GM12878 (cell line): ENCODE measurements around the gene WNT3A.

Experiments used
- EP300 ChIP-seq, 2 experiments: fragments of 150-350 bp in 1 of 2; IDR thresholded peaks; 2 replicates each; pipeline ENCODE4 v1.6.1; 2011 to 2012; ENCODE audit warnings: low read depth in 2 of 2, low read length in 2 of 2, borderline replicate concordance in 1 of 2, improper control_type of control experiment in 1 of 2, inconsistent platforms in 1 of 2; ENCODE audit not compliant: control insufficient read depth in 1 of 2
- RAD51 ChIP-seq: fragments of 450-650 bp; IDR thresholded peaks from 2 replicates; pipeline ENCODE4 v1.6.1; 2016; ENCODE audit warnings: moderate library complexity, mild to moderate bottlenecking, inconsistent platforms
- TF ChIP-seq, protein P1 (sequence below), 3 experiments: IDR thresholded peaks in 2 of 3; conservative IDR thresholded peaks in 1 of 3; 2 replicates each; pipeline ENCODE4 v1.5.1; 2011; ENCODE audit warnings: low read depth in 3 of 3, low read length in 3 of 3, mild to moderate bottlenecking in 3 of 3, control low read depth in 2 of 3, moderate library complexity in 2 of 3, inconsistent platforms in 1 of 3, mixed read lengths in 1 of 3; ENCODE audit not compliant: control insufficient read depth in 2 of 3, insufficient read depth in 1 of 3; ENCODE audit errors: extremely low read depth in 1 of 3
- TF ChIP-seq, protein P2 (sequence below): IDR thresholded peaks from 2 replicates; pipeline ENCODE4 v1.6.1; 2012; ENCODE audit warnings: mild to moderate bottlenecking, low read depth, low read length

DNA sequence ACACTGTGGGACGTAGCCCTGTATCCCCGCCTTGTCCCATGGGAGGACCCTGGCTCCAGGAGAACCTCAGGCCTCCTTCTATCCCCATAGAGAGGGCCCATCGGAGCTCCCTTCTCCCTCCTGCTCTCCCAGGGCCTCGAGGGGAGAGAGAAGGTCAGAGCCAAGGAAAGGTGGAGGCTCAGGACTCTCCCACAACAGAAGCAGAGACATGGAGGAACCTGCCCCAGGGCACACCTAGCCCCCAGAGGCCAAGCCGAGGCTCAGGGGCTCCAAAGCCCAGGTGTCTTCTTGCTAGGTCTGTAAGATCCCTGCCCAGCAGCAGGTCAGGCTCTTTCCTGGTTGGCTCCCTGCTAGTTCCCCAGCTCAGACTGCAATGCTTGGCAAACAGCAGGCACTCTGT is 41.3 kb downstream of the WNT3A start:
- no peak for TF ChIP-seq EP300 (IDR thresholded peaks at IDR 0.05; ENCODE audit: borderline replicate concordance in 1 of 2, control insufficient read depth in 1 of 2, low read depth in 2 of 2, low read length in 2 of 2)
- TF ChIP-seq, protein P1, sequence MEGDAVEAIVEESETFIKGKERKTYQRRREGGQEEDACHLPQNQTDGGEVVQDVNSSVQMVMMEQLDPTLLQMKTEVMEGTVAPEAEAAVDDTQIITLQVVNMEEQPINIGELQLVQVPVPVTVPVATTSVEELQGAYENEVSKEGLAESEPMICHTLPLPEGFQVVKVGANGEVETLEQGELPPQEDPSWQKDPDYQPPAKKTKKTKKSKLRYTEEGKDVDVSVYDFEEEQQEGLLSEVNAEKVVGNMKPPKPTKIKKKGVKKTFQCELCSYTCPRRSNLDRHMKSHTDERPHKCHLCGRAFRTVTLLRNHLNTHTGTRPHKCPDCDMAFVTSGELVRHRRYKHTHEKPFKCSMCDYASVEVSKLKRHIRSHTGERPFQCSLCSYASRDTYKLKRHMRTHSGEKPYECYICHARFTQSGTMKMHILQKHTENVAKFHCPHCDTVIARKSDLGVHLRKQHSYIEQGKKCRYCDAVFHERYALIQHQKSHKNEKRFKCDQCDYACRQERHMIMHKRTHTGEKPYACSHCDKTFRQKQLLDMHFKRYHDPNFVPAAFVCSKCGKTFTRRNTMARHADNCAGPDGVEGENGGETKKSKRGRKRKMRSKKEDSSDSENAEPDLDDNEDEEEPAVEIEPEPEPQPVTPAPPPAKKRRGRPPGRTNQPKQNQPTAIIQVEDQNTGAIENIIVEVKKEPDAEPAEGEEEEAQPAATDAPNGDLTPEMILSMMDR (IDR thresholded peaks at IDR 0.05 in 2 of 3, conservative IDR thresholded peaks at IDR 0.05 in 1 of 3; ENCODE audit: control insufficient read depth in 2 of 3, extremely low read depth in 1 of 3, insufficient read depth in 1 of 3, low read depth in 3 of 3, low read length in 3 of 3) = no peak
- no peak for TF ChIP-seq RAD51
- TF ChIP-seq, protein P2, sequence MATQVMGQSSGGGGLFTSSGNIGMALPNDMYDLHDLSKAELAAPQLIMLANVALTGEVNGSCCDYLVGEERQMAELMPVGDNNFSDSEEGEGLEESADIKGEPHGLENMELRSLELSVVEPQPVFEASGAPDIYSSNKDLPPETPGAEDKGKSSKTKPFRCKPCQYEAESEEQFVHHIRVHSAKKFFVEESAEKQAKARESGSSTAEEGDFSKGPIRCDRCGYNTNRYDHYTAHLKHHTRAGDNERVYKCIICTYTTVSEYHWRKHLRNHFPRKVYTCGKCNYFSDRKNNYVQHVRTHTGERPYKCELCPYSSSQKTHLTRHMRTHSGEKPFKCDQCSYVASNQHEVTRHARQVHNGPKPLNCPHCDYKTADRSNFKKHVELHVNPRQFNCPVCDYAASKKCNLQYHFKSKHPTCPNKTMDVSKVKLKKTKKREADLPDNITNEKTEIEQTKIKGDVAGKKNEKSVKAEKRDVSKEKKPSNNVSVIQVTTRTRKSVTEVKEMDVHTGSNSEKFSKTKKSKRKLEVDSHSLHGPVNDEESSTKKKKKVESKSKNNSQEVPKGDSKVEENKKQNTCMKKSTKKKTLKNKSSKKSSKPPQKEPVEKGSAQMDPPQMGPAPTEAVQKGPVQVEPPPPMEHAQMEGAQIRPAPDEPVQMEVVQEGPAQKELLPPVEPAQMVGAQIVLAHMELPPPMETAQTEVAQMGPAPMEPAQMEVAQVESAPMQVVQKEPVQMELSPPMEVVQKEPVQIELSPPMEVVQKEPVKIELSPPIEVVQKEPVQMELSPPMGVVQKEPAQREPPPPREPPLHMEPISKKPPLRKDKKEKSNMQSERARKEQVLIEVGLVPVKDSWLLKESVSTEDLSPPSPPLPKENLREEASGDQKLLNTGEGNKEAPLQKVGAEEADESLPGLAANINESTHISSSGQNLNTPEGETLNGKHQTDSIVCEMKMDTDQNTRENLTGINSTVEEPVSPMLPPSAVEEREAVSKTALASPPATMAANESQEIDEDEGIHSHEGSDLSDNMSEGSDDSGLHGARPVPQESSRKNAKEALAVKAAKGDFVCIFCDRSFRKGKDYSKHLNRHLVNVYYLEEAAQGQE = no peak
